NCI-H460 (cell line): ENCODE results near the gene PAK6. TPM values are rescaled to one million over a fixed set of nuclear protein-coding genes. Genes with fewer than 3 reads are reported as not detected.

Experiments
- DNase-seq: peaks from one replicate; pipeline ENCODE4 v3.0.0-alpha.2; 2016; ENCODE audit warnings: low read depth; ENCODE audit errors: extremely low read depth
- total RNA-seq: library from RNA; depleted of rRNA; stranded (reverse); fragments of >200 nt; shearing (Covaris generic); gene quantifications from 2 replicates; pipeline ENCODE4 v1.2.3, GENCODE V29; 2014; rRNA removed

PAK6 gene
- total RNA-seq, 1 experiment from 2014 or later = not detected

DNA sequence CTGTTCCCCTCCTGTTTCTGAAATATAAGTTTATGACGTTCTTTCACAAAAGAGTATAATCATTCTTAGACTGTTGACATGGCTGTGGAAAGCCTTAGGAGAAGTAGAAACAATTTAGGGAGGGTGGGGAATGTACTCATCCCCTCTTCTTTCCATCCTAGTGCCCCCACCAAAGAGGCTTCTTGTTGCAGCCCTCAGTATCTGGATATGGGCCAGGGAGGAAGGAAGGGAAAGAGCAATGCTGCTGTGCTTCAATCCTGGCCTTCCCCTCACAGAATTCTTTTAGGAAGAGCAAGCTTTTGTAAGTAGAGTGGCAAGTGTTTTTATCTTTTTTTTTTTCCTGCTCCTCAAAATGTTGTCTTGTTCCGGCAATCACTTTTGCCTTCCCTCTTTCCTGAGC is 86.3 kb downstream of the PAK6 start:
- DNase-seq = no peak

DNA sequence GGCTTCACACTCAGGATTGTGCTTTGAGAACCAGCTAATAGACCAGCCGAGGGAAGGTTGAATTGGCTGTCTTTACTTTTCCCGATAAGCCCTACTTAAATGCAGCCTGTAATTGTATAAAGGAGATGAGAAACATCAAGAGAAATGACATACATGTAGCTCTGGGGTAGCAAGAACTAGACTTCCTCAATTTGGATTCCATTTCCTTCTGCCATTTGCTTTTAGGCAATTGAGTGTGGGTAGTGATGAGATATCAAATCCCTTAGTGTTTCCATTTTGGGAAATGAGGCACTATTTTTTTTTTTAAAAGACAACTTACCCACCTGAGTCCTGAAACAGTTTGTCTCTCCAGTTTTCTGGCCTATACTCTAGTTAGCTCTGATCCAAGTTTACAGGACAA is 86.8 kb downstream of the PAK6 start:
- DNase-seq = no peak

Other genes starting within 250 kb of the PAK6 start
- 247 and 251 TPM in 2 replicates for gene SRP14, start 199.9 kb upstream of the PAK6 start, total RNA-seq
- 0.32 TPM in 1 of 2 replicates, not detected in the other for gene BMF, start 130.2 kb upstream of the PAK6 start, total RNA-seq
- gene BUB1B, start 78.0 kb upstream of the PAK6 start, total RNA-seq = 42.8 and 45.7 TPM in 2 replicates
- not detected in 2 replicates for gene ANKRD63, start 44.0 kb downstream of the PAK6 start, total RNA-seq
- gene PLCB2, start 68.9 kb downstream of the PAK6 start, total RNA-seq = 0.74 and 0.75 TPM in 2 replicates
- gene INAFM2, start 84.6 kb downstream of the PAK6 start, total RNA-seq = 15.9 and 16.6 TPM in 2 replicates
- 8.9 and 9.4 TPM in 2 replicates for gene CCDC9B, start 101.9 kb downstream of the PAK6 start, total RNA-seq
- not detected in 2 replicates for gene PHGR1, start 112.0 kb downstream of the PAK6 start, total RNA-seq
- gene DISP2, start 119.2 kb downstream of the PAK6 start, total RNA-seq = 0.12 and 1.0 TPM in 2 replicates
- 66.8 and 80.4 TPM in 2 replicates for gene KNSTRN, start 143.7 kb downstream of the PAK6 start, total RNA-seq
- gene IVD, start 166.7 kb downstream of the PAK6 start, total RNA-seq = 19.0 and 27.2 TPM in 2 replicates
- gene BAHD1, start 201.9 kb downstream of the PAK6 start, total RNA-seq = 6.2 and 7.2 TPM in 2 replicates
- 9.3 and 12.4 TPM in 2 replicates for gene CHST14, start 231.9 kb downstream of the PAK6 start, total RNA-seq